ENCODE data around the gene USP51.
"Not testable (repeated sequence)": the region's sequence is repeated elsewhere in the genome, so short reads cannot be mapped to it uniquely, and the experiment has no call there.

USP51 gene

GRCh38 chrX:55489314-55490009, at the start of gene USP51:
Gene USP51 (minus strand): TSS chrX:55489848. CDS start chrX:55488939, 909 bp downstream.
- DNase-seq: no peak

- no peak for DNase-seq
These were observed 34.8 kb upstream of the USP51 start for GRCh38 chrX:55524487-55524886.

GRCh38 chrX:55523356-55523755, 33.7 kb upstream of the USP51 start:
- no peak for DNase-seq

DNA sequence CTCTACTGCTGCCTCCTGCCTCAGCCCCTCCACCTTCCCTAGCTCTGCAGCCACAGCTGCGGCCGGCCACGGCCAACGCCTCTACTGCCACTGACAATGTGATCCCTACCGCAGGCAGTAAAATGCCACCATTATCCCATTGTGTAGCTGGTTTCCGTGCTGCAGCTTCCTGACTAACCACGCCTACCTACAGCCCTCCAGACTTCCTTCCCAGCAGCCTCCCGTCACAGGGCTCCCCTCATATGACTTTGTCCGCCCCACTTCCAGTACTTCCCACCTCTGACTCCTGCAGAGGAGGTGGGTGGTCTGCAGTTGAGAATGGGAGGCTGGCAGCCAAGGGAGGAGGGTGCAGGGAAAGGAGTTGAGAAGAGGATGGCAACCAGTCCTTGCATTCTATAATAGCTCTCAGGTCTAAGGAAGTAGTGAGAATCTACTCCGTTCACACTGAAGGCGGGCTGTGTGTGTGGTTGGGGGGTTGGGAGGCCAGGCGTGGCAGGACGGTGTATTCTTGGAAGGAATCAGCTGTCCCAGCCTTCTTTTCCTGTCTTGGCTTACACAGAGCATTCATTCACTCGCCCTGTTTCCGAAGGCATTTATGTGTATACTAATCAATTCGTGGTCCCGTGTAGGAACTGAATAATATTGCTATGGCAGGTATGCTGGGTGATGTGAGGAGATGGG, 33.1 kb upstream of the USP51 start:
- DNase-seq: no peak

- DNase-seq: no peak
These were observed 32.0 kb upstream of the USP51 start for GRCh38 chrX:55521687-55522086.

GRCh38 chrX:55516794-55517481, 27.3 kb upstream of the USP51 start:
- not testable (repeated sequence) for DNase-seq

- not testable (repeated sequence) for DNase-seq
These were observed 23.5 kb upstream of the USP51 start for GRCh38 chrX:55513045-55513737.

DNA sequence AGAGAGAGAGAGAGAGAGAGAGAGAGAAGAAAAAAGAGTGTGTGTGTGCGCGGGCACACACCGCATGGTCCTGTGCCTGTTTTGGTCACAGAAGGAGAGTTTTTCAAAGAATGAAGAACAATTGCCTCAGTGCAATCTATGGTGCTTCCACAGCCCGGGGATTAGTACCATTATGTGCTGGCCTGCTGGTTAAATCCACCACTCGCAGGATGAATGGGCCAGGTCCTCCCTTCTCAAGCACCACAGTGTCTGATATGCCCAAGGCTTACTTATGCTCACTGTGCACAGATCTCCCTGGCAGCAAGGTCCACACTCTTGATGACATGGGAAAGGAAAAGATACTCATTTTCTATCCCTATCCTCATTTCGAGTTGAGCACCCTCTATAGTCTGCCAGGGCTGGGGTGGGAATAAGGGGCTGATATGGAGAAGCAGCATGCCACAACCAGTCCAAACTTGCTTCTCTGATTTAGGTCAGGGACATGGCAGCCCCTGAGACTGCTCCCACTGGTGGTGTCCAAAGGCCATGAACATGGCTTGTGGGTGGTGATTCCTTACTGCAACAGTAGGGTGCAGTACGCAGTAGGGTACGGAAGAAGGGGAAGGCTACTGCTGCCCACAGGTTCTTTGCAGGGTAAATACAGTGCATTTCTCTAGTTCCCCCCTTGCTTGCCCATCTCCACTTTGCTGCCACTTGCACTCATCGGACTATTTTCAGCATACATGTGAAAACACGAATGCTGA, 18.9 kb upstream of the USP51 start:
- not testable (repeated sequence) for DNase-seq

DNA sequence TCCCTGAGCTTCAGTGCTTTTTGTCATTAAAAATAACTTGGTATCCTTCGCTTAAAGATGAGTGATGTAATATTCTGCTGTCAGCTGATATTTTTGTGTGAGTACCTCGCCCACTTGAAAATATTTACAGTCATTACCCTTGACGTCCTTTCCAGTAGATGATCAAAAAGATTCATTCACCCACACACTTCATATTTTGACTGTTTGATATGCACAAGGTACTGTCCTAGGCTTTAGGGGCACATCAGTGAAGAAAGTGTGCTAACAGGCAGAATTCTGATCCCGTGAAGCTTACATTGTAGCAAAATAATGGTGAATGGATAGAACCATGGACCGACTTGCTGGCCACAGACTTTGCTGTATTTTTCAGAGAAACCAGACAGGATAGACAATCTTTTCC, 18.1 kb upstream of the USP51 start:
- DNase-seq: not testable (repeated sequence)

- DNase-seq: not testable (repeated sequence)
These were observed 17.4 kb upstream of the USP51 start for GRCh38 chrX:55507010-55507409.

- DNase-seq: no peak
These were observed 1.3 kb upstream of the USP51 start for GRCh38 chrX:55490974-55491373.

DNA sequence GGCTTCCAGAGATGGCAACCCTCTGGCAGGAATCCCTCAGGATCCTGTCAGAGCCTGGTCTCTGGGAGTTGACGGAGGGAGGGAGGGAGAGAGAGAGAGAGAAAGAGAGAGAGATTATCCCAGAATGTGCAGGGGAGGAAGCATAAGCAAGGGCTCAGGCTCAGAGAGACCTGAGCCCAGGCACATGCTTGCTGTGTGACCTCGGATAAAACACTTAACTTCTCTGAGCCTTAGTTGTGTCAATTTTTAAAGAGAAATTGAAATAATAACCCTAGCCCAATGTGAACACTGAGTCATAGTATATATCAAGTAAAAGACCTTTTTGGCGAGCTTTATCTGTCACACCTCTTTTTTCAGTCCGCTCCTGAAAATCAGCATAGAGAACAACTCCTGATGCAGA, 473 bp upstream of the USP51 start:
- DNase-seq: no peak

DNA sequence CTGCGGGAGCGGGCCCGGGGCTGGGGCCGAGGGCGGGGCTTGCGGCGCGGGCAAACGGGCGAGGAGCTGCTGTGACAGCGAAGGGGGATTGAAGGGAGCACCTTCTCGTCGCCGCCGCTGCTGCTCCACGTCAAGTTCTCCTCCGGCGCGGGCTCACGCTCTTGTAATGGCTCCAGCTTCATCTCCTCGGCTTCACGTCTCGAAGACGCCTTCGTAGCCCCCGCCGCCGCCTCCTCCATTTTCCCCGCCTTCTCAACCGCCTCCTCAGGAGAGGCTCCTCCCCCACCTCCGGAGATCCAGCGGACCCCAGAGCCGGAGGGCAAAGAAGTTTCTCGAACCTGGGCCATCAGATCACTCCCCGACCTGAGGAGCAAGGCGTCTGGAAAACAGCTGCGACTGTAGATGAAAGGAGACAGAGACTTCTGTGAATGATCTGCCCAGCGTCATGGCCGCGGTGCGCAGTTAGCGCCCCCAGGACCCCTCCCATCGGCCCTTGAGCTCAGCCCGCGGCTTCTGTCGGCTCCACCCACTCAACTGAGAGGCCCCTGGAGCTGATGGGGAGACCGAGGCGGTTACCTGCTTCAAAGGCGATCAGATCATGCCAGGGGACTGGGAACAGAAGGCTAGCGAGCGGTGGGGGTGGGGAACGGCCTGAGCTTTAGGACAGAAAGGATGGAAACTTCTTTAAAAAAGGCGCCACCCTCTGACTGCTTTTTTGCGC, 895 bp downstream of the USP51 start:
- peak; percentile 68 for DNase-seq

DNA sequence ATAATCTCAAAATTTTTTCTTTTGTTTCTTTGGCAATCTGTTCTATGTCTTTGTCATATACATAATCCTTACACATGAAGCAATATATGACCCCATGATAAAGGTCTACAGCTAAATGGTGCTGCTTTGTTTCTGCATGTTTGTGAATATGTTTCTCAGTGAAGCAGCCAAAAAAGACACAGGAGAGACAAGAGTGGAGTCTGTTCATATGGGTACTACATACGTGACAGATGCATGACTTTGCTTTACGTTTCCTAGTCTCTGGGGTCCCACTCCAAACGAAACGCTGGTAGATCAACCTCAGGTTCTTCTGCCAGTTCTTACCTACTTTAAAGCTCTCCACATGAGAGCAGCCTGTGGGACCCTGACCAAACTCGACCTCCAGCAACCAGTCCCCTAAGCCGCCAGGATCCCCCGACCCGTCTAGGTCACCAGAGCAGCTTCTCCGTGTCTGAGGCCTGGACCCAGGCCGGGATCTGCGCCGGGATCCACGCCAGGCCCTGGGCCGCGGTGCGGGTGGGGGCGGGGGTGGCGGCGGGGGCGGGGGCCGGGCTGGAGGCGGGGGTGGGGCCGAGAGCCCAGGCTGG, 1.5 kb downstream of the USP51 start:
- no peak for DNase-seq

DNA sequence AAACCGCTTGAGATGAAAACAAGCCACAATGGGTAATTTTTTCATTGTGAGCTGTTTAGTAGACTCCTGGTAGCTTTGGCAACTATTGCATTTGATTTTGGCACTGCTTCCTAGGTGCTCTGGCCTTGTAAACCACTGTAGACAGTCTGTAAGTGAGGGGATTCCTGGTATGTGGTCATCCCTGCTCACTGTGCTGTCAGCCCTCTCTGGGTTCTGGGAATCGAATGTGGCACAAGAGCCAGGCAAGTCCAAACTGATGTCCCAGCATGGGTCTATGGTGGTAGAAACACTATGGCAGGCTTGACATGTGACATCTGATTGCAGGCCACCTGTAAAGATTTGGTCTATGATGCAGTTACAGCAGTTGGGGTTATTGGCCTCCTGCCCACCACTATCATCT, 2.5 kb downstream of the USP51 start:
- no peak for DNase-seq

DNA sequence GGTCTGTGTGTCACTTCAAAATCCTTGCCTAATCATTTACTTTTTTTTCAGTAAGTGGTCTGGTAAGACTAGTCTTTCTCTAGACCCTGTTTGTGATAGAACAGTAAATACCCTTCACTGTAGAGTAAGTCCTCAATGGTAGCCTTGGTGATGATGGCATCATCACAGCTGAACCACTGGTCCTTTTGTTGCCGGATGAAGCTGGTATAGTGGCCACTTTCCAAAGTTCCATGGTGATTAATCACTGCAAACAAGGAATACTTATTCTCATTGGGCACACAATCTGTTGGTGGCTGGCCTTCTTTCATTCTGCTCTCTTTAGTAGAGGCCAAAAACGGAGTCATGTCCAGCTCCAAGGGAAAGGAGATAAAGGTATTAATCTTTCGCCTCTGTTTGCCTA, 2.9 kb downstream of the USP51 start:
- no peak for DNase-seq

DNA sequence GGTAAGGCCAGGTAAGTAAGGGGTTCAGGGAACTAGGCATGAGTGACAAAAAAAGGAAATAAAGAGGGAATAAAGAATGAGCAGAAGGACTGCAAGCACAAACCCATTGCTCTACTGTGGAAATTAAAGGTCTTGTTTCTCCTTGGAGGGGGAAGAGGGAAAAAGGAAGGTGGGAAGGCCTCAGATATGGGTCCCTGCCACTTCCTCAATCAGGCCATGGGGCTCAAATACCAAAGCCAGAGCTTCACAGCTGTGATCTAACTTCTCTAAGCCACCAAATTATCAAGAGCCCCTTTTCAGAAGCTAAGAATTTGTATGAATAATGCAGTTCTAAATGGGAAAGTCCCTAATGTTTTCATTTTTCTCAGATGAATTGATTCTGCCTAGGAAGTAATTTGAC, 4.7 kb downstream of the USP51 start:
- DNase-seq: no peak

- DNase-seq: no peak
These were observed 9.1 kb downstream of the USP51 start for GRCh38 chrX:55480390-55481062.

GRCh38 chrX:55479956-55480355, 9.7 kb downstream of the USP51 start:
- DNase-seq: not testable (repeated sequence)

DNA sequence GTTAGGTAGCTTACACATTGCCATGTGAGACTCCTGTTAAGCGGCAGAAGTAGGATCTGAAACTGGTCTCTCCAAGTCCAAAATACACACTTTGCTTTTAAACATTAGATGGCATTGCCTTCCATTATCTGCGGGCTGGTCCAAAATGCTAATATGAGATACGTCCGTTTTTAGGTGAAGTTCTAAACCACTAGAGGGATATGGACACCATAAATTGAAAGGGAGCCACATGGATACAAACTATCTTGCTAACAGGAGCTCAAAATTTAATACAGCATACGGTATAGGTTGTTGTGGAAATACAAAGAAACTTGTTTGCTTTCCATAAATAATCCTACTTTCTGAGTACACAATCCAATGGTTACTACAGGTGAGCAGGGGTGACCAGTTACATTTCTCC, 23.9 kb downstream of the USP51 start:
- not testable (repeated sequence) for DNase-seq

DNA sequence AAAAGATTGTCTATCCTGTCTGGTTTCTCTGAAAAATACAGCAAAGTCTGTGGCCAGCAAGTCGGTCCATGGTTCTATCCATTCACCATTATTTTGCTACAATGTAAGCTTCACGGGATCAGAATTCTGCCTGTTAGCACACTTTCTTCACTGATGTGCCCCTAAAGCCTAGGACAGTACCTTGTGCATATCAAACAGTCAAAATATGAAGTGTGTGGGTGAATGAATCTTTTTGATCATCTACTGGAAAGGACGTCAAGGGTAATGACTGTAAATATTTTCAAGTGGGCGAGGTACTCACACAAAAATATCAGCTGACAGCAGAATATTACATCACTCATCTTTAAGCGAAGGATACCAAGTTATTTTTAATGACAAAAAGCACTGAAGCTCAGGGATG, 24.5 kb downstream of the USP51 start:
- DNase-seq: not testable (repeated sequence)
